Measurements from ENCODE around the gene NXNL1. TPM values are rescaled to one million over a fixed set of nuclear protein-coding genes. Genes with fewer than 3 reads are reported as not detected.

The NXNL1 gene
- total and polyA plus RNA-seq, 4 donors, result not detected

GRCh38 chr19:17468302-17469091 is 7.8 kb upstream of the NXNL1 start:
- H3K4me3 ChIP-seq (ENCODE audit: low read length in 2 of 2), result no peak overlapping the region
- intact Hi-C loops (cut with DNase I), result loop anchor here in 1 of 2 donors (5.0 kb wide), 2 partner anchors 71 to 131 kb away; partner anchors contain the start of gene GTPBP3
- no peaks in the 10 kb centered on the region for H3K9me3 ChIP-seq (ENCODE audit: control insufficient read depth, low read length)
- WGBS, 2 donors, result 37 to 38% methylated on average over 25 of the region's 25 CpGs
- no peak overlapping the region for H3K27ac ChIP-seq (ENCODE audit: low read depth in 1 of 2, low read length in 2 of 2)
- no peaks in the 10 kb centered on the region for H3K36me3 ChIP-seq (ENCODE audit: control insufficient read depth in 1 of 2, insufficient read depth in 2 of 2, low read length in 1 of 2)
- no peaks in the 10 kb centered on the region for H3K27me3 ChIP-seq (ENCODE audit: control insufficient read depth in 1 of 2, insufficient read depth in 2 of 2, low read length in 1 of 2)
- ATAC-seq (ENCODE audit: low FRiP score) (no peak), DNase-seq (peak in 1 of 2 donors; percentile 67)
- no peaks in the 10 kb centered on the region for H3K4me1 ChIP-seq (ENCODE audit: control insufficient read depth in 1 of 2, insufficient read depth in 2 of 2, low read length in 2 of 2)

GRCh38 chr19:17467471-17468301 is 7.0 kb upstream of the NXNL1 start:
- Histone ChIP-seq H3K36me3 (ENCODE audit: control insufficient read depth in 1 of 2, insufficient read depth in 2 of 2, low read length in 1 of 2) (no peaks in the 10 kb centered on the region), H3K9me3 (ENCODE audit: control insufficient read depth, low read length) (no peaks in the 10 kb centered on the region), H3K27me3 (ENCODE audit: control insufficient read depth in 1 of 2, insufficient read depth in 2 of 2, low read length in 1 of 2) (no peaks in the 10 kb centered on the region), H3K4me1 (ENCODE audit: control insufficient read depth in 1 of 2, insufficient read depth in 2 of 2, low read length in 2 of 2) (no peaks in the 10 kb centered on the region), H3K27ac (ENCODE audit: low read depth in 1 of 2, low read length in 2 of 2) (no peak overlapping the region), H3K4me3 (ENCODE audit: low read length in 2 of 2) (no peak overlapping the region)
- DNase-seq, result no peak
- WGBS, 2 donors, result 80 to 84% methylated on average over 12 of the region's 12 CpGs
- intact Hi-C loops (cut with DNase I), result loop anchor here in 1 of 2 donors (5.0 kb wide), 2 partner anchors 70 to 130 kb away; partner anchors contain the start of gene GTPBP3
- no peak for ATAC-seq (ENCODE audit: low FRiP score)

- no peak overlapping the region for H3K4me3 ChIP-seq (ENCODE audit: low read length in 2 of 2)
- H3K36me3 ChIP-seq (ENCODE audit: control insufficient read depth in 1 of 2, insufficient read depth in 2 of 2, low read length in 1 of 2), result no peaks in the 10 kb centered on the region
- 38 to 46% methylated on average over 6 of the region's 6 CpGs for WGBS, 2 donors
- no peaks in the 10 kb centered on the region for H3K9me3 ChIP-seq (ENCODE audit: control insufficient read depth, low read length)
- H3K27me3 ChIP-seq (ENCODE audit: control insufficient read depth in 1 of 2, insufficient read depth in 2 of 2, low read length in 1 of 2), result no peaks in the 10 kb centered on the region
- intact Hi-C loops (cut with DNase I), result loop anchor here in 1 of 2 donors (5.0 kb wide), 2 partner anchors 69 to 129 kb away; partner anchors contain the start of gene GTPBP3
- no peak for DNase-seq
- no peaks in the 10 kb centered on the region for H3K4me1 ChIP-seq (ENCODE audit: control insufficient read depth in 1 of 2, insufficient read depth in 2 of 2, low read length in 2 of 2)
- H3K27ac ChIP-seq (ENCODE audit: low read depth in 1 of 2, low read length in 2 of 2), result no peak overlapping the region
- ATAC-seq (ENCODE audit: low FRiP score), result no peak
These were observed 5.7 kb upstream of the NXNL1 start for GRCh38 chr19:17466487-17466850.

DNA sequence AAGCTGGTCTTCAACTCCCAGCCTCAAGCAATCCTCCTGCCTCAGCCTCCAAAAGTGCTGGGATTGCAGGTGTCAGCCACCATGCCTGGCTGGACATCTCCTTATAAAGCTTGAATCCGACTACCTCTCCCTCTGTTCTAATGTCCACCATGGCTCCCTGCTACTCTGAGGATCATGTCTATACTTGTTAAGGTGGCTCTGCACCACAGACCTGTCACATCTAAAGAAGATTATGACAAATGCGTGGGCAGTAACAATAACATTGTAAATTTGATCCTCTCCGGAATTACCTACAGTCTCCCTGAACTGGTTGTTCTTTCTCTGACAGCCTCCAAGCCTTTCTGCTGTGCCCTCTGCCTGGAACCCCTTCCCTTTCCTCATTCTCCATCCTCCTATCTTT is 1.8 kb downstream of the NXNL1 start:
- ATAC-seq (ENCODE audit: low FRiP score) (no peak), DNase-seq (no peak)
- H3K27me3 ChIP-seq (ENCODE audit: control insufficient read depth in 1 of 2, insufficient read depth in 2 of 2, low read length in 1 of 2), result peaks cover 0 to 6% of the 10 kb centered on the region in 2 donors
- intact Hi-C loops (cut with DNase I), result no loop called here
- H3K27ac ChIP-seq (ENCODE audit: low read depth in 1 of 2, low read length in 2 of 2), result no peak overlapping the region
- H3K9me3 ChIP-seq (ENCODE audit: control insufficient read depth, low read length), result peaks cover 2% of the 10 kb centered on the region
- H3K36me3 ChIP-seq (ENCODE audit: control insufficient read depth in 1 of 2, insufficient read depth in 2 of 2, low read length in 1 of 2), result no peaks in the 10 kb centered on the region
- H3K4me3 ChIP-seq (ENCODE audit: low read length in 2 of 2), result no peak overlapping the region
- WGBS, 2 donors, result 66 to 72% methylated on average over 3 of the region's 3 CpGs
- no peaks in the 10 kb centered on the region for H3K4me1 ChIP-seq (ENCODE audit: control insufficient read depth in 1 of 2, insufficient read depth in 2 of 2, low read length in 2 of 2)

- ATAC-seq (ENCODE audit: low FRiP score) (no peak), DNase-seq (no peak)
- peaks cover 2% of the 10 kb centered on the region for H3K9me3 ChIP-seq (ENCODE audit: control insufficient read depth, low read length)
- intact Hi-C loops (cut with DNase I), result no loop called here
- peaks cover 0 to 6% of the 10 kb centered on the region in 2 donors for H3K27me3 ChIP-seq (ENCODE audit: control insufficient read depth in 1 of 2, insufficient read depth in 2 of 2, low read length in 1 of 2)
- 6 to 11% methylated on average over 6 of the region's 6 CpGs for WGBS, 2 donors
- no peaks in the 10 kb centered on the region for H3K4me1 ChIP-seq (ENCODE audit: control insufficient read depth in 1 of 2, insufficient read depth in 2 of 2, low read length in 2 of 2)
- H3K36me3 ChIP-seq (ENCODE audit: control insufficient read depth in 1 of 2, insufficient read depth in 2 of 2, low read length in 1 of 2), result no peaks in the 10 kb centered on the region
- no peak overlapping the region for H3K27ac ChIP-seq (ENCODE audit: low read depth in 1 of 2, low read length in 2 of 2)
- no peak overlapping the region for H3K4me3 ChIP-seq (ENCODE audit: low read length in 2 of 2)
These were observed 3.1 kb downstream of the NXNL1 start for GRCh38 chr19:17457616-17458015.

GRCh38 chr19:17456127-17456526 is 4.6 kb downstream of the NXNL1 start:
- DNase-seq (no peak), ATAC-seq (ENCODE audit: low FRiP score) (no peak)
- Histone ChIP-seq H3K27ac (ENCODE audit: low read depth in 1 of 2, low read length in 2 of 2) (no peak overlapping the region), H3K27me3 (ENCODE audit: control insufficient read depth in 1 of 2, insufficient read depth in 2 of 2, low read length in 1 of 2) (peaks cover 0 to 6% of the 10 kb centered on the region in 2 donors), H3K4me3 (ENCODE audit: low read length in 2 of 2) (no peak overlapping the region), H3K9me3 (ENCODE audit: control insufficient read depth, low read length) (peaks cover 2% of the 10 kb centered on the region), H3K4me1 (ENCODE audit: control insufficient read depth in 1 of 2, insufficient read depth in 2 of 2, low read length in 2 of 2) (no peaks in the 10 kb centered on the region), H3K36me3 (ENCODE audit: control insufficient read depth in 1 of 2, insufficient read depth in 2 of 2, low read length in 1 of 2) (no peaks in the 10 kb centered on the region)
- WGBS, 2 donors, result 45 to 47% methylated on average over 11 of the region's 11 CpGs
- intact Hi-C loops (cut with DNase I), result no loop called here

DNA sequence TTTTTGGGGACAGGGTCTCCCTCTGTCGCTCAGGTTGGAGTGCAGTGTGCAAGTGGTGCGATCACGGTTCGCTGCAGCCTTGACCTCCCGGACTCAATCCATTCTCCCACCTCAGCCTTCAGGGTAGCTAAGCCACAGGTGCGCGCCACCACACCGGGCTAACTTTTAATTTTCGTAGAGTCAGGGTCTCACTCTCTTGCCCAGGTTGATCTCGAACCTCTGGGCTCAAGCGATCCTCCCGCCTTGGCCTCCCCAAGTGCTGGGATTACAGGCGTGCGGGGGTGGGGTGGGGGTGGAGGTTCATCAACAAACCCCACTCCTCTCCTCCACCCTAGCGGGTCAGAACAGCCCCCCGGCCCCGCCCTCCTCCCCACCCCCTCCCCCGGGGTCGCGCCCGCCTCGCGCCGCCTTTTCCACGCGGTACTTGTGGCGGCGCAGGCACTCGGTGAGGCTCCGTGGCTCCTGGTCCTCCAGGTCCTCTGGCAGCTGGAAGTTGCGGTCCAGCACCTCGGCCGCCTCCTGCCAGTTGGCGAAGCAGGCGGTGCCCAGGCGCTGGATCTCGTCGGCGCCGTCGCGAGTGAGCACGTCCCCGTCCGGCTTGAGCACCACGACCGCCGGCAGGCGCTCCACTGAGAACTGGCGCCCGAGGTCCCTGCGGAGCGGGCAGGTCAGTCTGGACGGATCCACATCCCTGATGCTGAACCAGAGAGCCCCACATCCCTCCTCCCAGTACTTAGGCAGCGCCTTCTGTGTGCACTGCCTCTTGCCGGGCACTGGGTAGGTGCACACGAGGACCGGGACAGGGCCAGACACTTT is 5.2 kb downstream of the NXNL1 start:
- peaks cover 0 to 6% of the 10 kb centered on the region in 2 donors for H3K27me3 ChIP-seq (ENCODE audit: control insufficient read depth in 1 of 2, insufficient read depth in 2 of 2, low read length in 1 of 2)
- ATAC-seq (ENCODE audit: low FRiP score) (no peak), DNase-seq (no peak)
- H3K27ac ChIP-seq (ENCODE audit: low read depth in 1 of 2, low read length in 2 of 2), result no peak overlapping the region
- H3K4me3 ChIP-seq (ENCODE audit: low read length in 2 of 2), result no peak overlapping the region
- WGBS, 2 donors, result 10 to 14% methylated on average over 43 to 58 of the region's 58 CpGs
- no peaks in the 10 kb centered on the region for H3K4me1 ChIP-seq (ENCODE audit: control insufficient read depth in 1 of 2, insufficient read depth in 2 of 2, low read length in 2 of 2)
- no peaks in the 10 kb centered on the region for H3K36me3 ChIP-seq (ENCODE audit: control insufficient read depth in 1 of 2, insufficient read depth in 2 of 2, low read length in 1 of 2)
- H3K9me3 ChIP-seq (ENCODE audit: control insufficient read depth, low read length), result peaks cover 2% of the 10 kb centered on the region
- intact Hi-C loops (cut with DNase I), result no loop called here

DNA sequence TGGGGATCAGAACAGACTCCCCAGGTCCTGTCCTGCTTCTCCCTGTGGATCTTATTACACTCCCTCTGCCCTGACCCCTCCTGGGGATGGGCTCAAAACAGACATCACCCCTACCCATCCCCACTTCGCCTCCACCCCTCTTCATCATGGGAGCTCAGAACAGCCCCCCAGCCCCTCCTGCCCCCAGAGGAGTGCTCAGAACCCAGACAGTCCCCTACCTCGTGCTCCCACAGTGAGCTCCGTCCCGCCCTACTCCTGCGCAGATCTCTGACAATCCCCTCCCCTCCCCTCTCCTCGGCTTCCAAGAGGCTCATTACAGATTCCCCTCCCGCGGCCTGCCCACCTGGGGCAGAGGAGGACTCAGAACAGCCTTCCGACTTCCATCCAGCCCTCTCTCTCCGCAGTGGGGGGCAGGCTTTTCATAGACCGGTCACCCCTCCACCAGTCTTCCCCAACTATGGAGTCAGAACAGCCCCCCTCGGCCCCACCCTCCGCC is 6.1 kb downstream of the NXNL1 start:
- ATAC-seq (ENCODE audit: low FRiP score) (no peak), DNase-seq (no peak)
- Histone ChIP-seq H3K9me3 (ENCODE audit: control insufficient read depth, low read length) (peaks cover 2% of the 10 kb centered on the region), H3K4me3 (ENCODE audit: low read length in 2 of 2) (no peak overlapping the region), H3K27ac (ENCODE audit: low read depth in 1 of 2, low read length in 2 of 2) (no peak overlapping the region), H3K36me3 (ENCODE audit: control insufficient read depth in 1 of 2, insufficient read depth in 2 of 2, low read length in 1 of 2) (no peaks in the 10 kb centered on the region), H3K27me3 (ENCODE audit: control insufficient read depth in 1 of 2, insufficient read depth in 2 of 2, low read length in 1 of 2) (peaks cover 0 to 6% of the 10 kb centered on the region in 2 donors), H3K4me1 (ENCODE audit: control insufficient read depth in 1 of 2, insufficient read depth in 2 of 2, low read length in 2 of 2) (no peaks in the 10 kb centered on the region)
- intact Hi-C loops (cut with DNase I), result loop anchor here in 1 of 2 donors (5.0 kb wide), 1 partner anchor 118 kb away; no protein-coding TSS in a partner anchor
- WGBS, 2 donors, result 3 to 5% methylated on average over 13 of the region's 13 CpGs

Data from aorta (tissue), 5 donors.